ENCODE measurements around the gene CDC6. TPM values are rescaled to one million over a fixed set of nuclear protein-coding genes. Genes with fewer than 3 reads are reported as not detected.
A peak's percentile ranks its signal among the peaks of the same experiment; 100 is the strongest.

CDC6 gene, protein sequence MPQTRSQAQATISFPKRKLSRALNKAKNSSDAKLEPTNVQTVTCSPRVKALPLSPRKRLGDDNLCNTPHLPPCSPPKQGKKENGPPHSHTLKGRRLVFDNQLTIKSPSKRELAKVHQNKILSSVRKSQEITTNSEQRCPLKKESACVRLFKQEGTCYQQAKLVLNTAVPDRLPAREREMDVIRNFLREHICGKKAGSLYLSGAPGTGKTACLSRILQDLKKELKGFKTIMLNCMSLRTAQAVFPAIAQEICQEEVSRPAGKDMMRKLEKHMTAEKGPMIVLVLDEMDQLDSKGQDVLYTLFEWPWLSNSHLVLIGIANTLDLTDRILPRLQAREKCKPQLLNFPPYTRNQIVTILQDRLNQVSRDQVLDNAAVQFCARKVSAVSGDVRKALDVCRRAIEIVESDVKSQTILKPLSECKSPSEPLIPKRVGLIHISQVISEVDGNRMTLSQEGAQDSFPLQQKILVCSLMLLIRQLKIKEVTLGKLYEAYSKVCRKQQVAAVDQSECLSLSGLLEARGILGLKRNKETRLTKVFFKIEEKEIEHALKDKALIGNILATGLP
- 1.0 TPM for total RNA-seq

DNA sequence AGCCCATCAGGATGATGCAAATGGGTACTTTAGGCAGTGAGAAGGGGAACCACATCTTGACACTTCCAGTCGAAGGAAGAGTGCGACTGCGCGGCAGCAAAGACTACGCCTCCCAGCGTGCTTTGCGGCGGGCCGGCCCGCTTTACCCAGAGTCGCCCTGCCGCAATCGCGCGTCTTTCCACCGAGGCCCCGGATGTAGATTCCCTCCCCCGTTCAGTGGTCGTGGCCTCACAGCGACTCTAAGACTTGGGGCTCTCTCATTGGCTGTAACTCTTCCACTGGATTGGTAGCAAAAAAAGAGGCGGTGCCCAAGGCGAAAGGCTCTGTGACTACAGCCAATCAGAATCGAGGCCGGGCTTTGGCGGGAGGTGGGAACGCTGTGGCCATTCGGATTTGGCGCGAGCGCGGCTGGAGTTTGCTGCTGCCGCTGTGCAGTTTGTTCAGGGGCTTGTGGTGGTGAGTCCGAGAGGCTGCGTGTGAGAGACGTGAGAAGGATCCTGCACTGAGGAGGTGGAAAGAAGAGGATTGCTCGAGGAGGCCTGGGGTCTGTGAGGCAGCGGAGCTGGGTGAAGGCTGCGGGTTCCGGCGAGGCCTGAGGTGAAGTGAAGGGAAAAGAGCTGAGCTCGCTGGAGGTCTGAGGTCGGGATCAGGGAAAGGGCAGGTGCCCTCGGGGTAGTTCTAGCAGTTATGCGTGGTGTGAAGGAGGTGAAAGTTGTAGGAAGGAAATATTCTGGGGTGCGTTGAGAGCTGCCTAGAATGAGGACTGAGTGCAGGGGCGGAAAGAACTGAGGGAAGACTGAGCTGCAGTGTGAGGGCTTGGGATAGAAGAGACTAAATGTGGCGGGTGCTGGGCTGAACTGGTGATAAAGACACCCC, at the start of gene CDC6:
Gene CDC6 (plus strand): TSS at position 386 of the 876 bp plus-strand sequence. CDS start 1,542 bp downstream, outside the sequence.
- ATAC-seq (peak; percentile 98), DNase-seq (ENCODE audit: low spot score) (peak; percentile 99)
- intact Hi-C loops (cut with DNase I) = no loop called here

DNA sequence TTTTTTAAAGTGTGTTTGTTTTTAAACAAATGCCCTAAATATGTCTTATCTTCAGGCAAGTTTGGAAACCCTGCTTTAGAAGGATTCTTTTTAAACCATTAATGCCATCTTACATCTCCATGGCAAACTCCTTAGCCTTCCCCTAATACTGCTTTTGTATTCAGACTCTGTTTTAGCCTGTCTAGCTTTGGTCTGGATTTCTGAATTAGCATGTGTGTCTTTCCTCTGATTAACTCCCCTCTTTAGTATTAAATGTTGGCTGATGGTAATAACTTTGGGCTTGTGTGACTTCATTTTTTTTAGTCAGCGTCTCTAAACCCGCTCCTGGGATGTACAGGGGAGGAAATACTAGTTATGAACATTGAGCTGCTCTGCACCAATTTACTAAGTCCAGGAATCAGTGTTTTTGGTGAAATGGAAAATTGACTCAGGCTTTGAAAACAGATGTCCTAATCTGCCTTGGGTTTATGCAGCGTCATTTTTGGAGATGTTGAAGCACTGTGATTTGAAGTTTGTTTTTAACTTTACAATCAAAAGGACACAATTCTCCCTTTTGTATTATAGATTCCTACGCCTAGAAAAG, 46.3 kb upstream of the CDC6 start:
- intact Hi-C loops (cut with DNase I) = no loop called here

DNA sequence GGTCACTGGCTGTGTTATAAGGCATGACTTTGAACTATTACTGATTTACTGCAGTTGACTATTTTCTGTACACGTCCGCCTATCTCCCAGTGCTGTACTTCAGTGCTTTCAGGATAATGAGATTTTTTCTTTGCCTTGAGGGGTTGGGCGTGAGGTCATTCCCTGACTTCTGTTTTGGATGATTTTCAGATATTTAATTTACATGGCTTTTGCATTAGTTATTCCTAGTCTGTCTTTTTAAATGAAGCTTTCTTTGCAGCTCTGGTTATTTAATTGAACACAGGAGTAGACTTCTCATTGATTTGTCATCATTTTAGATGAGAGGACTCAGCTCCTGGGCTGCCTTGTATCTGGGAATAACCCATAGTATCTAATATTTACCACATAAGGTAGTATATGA, 44.9 kb upstream of the CDC6 start:
- no peak for ATAC-seq
- intact Hi-C loops (cut with DNase I) = no loop called here
- DNase-seq (ENCODE audit: low spot score) = no peak

More for the DNA sequence above, 46.3 kb upstream of the CDC6 start:
- ATAC-seq (no peak), DNase-seq (ENCODE audit: low spot score) (no peak)

DNA sequence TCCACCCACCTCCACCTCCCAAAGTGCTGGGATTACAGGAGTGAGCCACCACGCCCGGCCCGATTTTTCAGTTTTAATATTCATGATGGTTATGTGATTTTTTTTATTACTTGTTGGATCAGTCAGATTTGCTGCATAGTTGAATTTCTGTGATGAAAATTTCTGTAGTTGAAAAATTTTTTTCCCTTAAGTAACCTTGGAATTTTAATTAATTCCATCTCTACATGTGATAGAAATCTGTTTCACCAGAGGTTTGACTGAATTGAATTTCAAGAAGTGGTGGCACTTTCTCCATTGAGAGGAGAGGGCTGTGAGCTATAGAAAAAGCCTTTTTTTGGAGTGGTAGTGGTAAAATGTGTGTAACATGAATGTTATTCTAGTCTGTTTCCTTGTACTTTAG, 43.9 kb upstream of the CDC6 start:
- intact Hi-C loops (cut with DNase I) = no loop called here
- peak; percentile 20 for ATAC-seq
- DNase-seq (ENCODE audit: low spot score) = no peak

DNA sequence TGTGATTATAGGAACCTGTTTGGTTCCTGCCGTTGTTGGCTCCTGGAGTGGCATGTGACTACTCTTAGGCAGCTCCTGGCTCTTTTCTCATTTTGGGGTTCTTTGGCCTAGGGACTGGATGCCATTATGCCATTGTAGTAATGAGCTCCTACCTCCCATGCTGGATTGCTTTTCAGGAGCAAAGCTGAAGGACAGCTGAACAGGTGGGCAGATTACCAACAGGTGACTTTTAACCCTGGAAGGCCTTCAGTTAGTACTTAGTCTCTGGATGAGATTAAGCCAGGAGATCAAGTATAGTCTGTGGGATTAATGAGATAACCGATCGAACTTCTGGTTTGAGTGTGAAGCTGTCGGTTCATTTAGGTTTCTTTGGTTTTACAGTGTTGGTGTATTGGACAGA, 43.4 kb upstream of the CDC6 start:
- intact Hi-C loops (cut with DNase I) = no loop called here
- ATAC-seq (no peak), DNase-seq (ENCODE audit: low spot score) (no peak)

GRCh38 chr17:40247926-40248495, 39.7 kb upstream of the CDC6 start:
- peak; percentile 62 for ATAC-seq
- no peak for DNase-seq (ENCODE audit: low spot score)
- intact Hi-C loops (cut with DNase I) = no loop called here

DNA sequence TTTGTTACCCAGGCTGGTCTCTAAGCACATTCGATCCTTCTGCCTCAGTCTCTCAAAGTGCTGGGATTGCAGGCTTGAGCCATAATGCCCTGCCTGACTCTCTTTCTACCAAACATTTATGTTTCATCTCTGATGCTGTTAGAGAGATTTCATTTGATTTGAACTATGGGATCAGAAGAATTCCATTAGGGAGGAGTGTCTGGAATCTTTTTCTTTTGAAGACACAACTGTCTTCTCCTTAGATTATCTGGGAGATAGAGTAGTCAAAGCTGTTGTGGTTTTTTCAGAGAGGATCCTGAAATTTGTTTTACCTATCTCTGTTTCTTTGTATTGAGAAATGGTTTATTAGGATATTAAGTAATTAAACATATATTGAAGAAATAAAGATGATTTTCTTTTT, 39.2 kb upstream of the CDC6 start:
- ATAC-seq (no peak), DNase-seq (ENCODE audit: low spot score) (no peak)
- intact Hi-C loops (cut with DNase I) = no loop called here

- DNase-seq (ENCODE audit: low spot score) = no peak
- intact Hi-C loops (cut with DNase I) = no loop called here
Observed at GRCh38 chr17:40251576-40251975, 36.1 kb upstream of the CDC6 start.

GRCh38 chr17:40253565-40253964, 34.1 kb upstream of the CDC6 start:
- ATAC-seq (no peak), DNase-seq (ENCODE audit: low spot score) (no peak)
- intact Hi-C loops (cut with DNase I) = no loop called here

More at GRCh38 chr17:40251576-40251975, 36.1 kb upstream of the CDC6 start:
- ATAC-seq = peak; percentile 81

GRCh38 chr17:40259505-40259904, 28.2 kb upstream of the CDC6 start:
- intact Hi-C loops (cut with DNase I) = no loop called here
- DNase-seq (ENCODE audit: low spot score) = no peak
- ATAC-seq = no peak

- no peak for DNase-seq (ENCODE audit: low spot score)
- ATAC-seq = peak; percentile 66
Observed at GRCh38 chr17:40260528-40260927, 27.2 kb upstream of the CDC6 start.

DNA sequence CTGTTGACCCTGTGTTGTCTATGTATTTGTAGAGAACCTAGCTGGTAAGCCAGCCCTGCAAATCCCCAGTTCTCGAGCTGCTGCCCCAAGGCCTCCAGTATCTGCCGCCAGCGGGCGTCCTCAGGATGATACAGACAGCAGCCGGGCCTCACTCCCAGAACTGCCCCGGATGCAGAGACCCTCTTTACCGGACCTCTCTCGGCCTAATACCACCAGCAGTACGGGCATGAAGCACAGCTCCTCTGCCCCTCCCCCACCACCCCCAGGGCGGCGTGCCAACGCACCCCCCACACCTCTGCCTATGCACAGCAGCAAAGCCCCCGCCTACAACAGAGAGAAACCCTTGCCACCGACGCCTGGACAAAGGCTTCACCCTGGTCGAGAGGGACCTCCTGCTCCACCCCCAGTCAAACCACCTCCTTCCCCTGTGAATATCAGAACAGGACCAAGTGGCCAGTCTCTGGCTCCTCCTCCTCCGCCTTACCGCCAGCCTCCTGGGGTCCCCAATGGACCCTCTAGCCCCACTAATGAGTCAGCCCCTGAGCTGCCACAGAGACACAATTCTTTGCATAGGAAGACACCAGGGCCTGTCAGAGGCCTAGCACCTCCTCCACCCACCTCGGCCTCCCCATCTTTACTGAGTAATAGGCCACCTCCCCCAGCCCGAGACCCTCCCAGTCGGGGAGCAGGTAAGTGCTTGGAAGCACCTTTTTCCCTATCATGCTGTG, 23.1 kb upstream of the CDC6 start:
- DNase-seq (ENCODE audit: low spot score) (no peak), ATAC-seq (no peak)
- intact Hi-C loops (cut with DNase I) = no loop called here

More at GRCh38 chr17:40260528-40260927, 27.2 kb upstream of the CDC6 start:
- intact Hi-C loops (cut with DNase I) = no loop called here

DNA sequence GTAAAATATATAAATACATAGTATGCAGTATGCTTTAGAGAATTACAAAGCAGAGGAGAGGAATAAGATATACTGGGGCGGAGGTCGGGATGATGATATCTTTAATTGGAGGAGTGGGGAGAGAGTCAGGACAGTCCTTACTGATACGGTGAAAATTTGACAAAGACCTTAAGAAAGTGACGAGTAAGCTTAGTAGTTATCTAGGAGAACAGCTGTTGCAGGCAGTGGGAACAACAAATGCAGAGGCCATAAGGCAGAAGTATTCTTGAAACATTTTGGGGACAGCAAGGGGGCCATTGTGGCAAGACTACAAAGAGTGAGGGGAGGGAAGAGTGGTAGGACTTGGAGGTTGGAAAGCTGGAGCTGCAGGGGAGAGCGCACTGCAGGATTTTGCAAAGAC, 22.3 kb upstream of the CDC6 start:
- ATAC-seq = no peak
- no peak for DNase-seq (ENCODE audit: low spot score)
- intact Hi-C loops (cut with DNase I) = no loop called here

GRCh38 chr17:40266882-40267281, 20.8 kb upstream of the CDC6 start:
- ATAC-seq = no peak
- intact Hi-C loops (cut with DNase I) = no loop called here
- DNase-seq (ENCODE audit: low spot score) = no peak

GRCh38 chr17:40268141-40268712, 19.5 kb upstream of the CDC6 start:
- DNase-seq (ENCODE audit: low spot score) (no peak), ATAC-seq (no peak)
- intact Hi-C loops (cut with DNase I) = no loop called here

- intact Hi-C loops (cut with DNase I) = no loop called here
- no peak for ATAC-seq
Observed at GRCh38 chr17:40278414-40278813, 9.3 kb upstream of the CDC6 start.

GRCh38 chr17:40279402-40279801, 8.3 kb upstream of the CDC6 start:
- intact Hi-C loops (cut with DNase I) = no loop called here
- no peak for DNase-seq (ENCODE audit: low spot score)
- ATAC-seq = no peak

More at GRCh38 chr17:40278414-40278813, 9.3 kb upstream of the CDC6 start:
- no peak for DNase-seq (ENCODE audit: low spot score)

GRCh38 chr17:40281663-40282062, 6.0 kb upstream of the CDC6 start:
- no peak for DNase-seq (ENCODE audit: low spot score)
- no peak for ATAC-seq
- intact Hi-C loops (cut with DNase I) = no loop called here
